ENCODE results near the gene DBX1.

Gene DBX1

DNA sequence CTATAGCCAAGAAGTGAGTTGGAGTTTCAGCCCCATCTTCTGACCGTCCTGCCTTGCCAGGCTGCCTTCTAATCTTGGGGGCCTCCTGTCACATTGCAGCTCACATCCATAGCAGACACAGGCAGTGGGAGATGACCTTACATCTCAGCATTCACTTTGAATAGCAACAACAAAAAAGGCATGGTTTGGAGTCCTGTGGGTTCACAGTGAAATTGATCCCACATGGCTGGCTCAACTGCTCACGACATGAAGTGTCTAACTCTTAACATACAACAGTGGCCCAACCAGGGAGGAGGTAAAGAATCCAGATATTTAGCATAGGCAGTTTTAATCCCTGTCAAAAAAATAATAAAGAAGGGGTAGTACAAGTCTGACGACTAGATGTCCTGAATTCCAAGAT lies 38.1 kb downstream of the DBX1 start:
- DNase-seq = no peak
- peaks cover 5% of the 10 kb centered on the region for H3K27me3 Mint-ChIP-seq (ENCODE audit: low read depth, poor library complexity)
- H3K27ac Mint-ChIP-seq = no peak overlapping the region
- TF ChIP-seq, protein P1, sequence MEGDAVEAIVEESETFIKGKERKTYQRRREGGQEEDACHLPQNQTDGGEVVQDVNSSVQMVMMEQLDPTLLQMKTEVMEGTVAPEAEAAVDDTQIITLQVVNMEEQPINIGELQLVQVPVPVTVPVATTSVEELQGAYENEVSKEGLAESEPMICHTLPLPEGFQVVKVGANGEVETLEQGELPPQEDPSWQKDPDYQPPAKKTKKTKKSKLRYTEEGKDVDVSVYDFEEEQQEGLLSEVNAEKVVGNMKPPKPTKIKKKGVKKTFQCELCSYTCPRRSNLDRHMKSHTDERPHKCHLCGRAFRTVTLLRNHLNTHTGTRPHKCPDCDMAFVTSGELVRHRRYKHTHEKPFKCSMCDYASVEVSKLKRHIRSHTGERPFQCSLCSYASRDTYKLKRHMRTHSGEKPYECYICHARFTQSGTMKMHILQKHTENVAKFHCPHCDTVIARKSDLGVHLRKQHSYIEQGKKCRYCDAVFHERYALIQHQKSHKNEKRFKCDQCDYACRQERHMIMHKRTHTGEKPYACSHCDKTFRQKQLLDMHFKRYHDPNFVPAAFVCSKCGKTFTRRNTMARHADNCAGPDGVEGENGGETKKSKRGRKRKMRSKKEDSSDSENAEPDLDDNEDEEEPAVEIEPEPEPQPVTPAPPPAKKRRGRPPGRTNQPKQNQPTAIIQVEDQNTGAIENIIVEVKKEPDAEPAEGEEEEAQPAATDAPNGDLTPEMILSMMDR (IDR thresholded peaks at IDR 0.05) = no peak
- H3K36me3 Mint-ChIP-seq (ENCODE audit: low read depth) = peaks cover 35% of the 10 kb centered on the region
- H3K4me1 Mint-ChIP-seq = no peaks in the 10 kb centered on the region
- no peak overlapping the region for H3K4me3 Mint-ChIP-seq
- H3K9me3 Mint-ChIP-seq = no peaks in the 10 kb centered on the region

DNA sequence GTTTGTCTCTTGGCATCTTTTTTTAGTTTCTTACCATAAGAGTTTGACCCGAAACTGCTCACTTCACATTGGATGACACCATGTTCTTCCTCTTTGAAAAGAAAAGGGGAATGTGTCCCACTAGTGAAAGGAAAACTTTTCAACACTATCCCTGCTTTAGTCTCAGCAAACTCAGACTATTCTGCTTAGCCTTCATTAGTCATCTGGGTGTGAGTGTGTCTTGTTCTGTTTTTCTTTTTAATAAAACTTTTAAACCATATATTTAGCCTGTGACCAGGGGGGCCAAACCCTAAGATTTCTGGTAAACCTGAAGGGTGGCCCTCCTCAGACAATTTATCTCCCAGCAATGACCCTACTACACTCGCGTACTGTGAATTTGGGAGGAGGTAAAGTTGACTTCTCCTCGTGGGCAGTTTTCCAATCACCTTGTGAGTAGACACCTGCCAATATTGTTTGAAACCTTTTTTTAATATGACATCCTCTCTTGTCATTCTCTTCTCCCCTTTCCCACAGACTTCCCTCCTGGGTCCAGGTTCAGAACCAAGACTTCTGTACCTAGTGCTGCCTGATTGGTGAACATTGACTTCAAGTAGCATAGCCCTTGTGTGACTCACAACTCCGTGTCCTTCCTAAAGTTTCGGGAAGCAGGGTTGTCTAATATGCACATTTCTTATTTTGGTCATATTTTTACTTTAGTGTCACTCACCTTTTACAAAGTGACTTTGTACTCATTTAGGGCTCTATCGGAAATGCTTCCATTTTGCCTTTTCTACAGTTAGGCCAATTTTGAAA lies 39.9 kb downstream of the DBX1 start:
- DNase-seq = no peak
- Mint-ChIP-seq H3K36me3 (ENCODE audit: low read depth) (peaks cover 38% of the 10 kb centered on the region), H3K9me3 (no peaks in the 10 kb centered on the region), H3K4me3 (no peak overlapping the region), H3K27me3 (ENCODE audit: low read depth, poor library complexity) (peaks cover 2% of the 10 kb centered on the region), H3K27ac (no peak overlapping the region), H3K4me1 (no peaks in the 10 kb centered on the region)
- TF ChIP-seq, protein P1 (IDR thresholded peaks at IDR 0.05) = no peak

GRCh38 chr11:20119315-20119714 lies 41.0 kb downstream of the DBX1 start:
- H3K4me1 Mint-ChIP-seq = no peaks in the 10 kb centered on the region
- TF ChIP-seq, protein P1 (IDR thresholded peaks at IDR 0.05) = no peak
- no peak for DNase-seq
- no peak overlapping the region for H3K4me3 Mint-ChIP-seq
- peak overlapping the region; percentile 49 for H3K27ac Mint-ChIP-seq
- peaks cover 2% of the 10 kb centered on the region for H3K27me3 Mint-ChIP-seq (ENCODE audit: low read depth, poor library complexity)
- H3K9me3 Mint-ChIP-seq = no peaks in the 10 kb centered on the region
- peaks cover 48% of the 10 kb centered on the region for H3K36me3 Mint-ChIP-seq (ENCODE audit: low read depth)

DNA sequence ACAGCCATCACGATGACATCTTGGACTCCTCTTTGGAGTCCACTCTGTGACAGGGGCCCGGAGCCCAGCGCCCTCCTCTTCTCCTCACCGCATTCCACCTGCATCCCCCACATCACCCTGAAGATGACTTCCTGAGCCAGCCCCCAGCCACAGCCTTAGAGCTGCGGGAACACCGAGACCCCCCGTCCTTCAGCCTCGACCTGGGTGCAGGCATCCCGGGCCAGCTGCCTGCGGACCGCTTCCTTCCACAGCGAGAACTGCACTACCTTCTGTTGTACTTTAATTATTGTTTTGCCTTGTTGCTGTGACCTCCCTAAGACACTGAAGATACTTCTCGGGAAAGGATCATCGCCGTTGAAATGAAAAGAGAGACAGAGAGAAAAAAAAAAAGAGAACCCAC lies 42.1 kb downstream of the DBX1 start:
- Mint-ChIP-seq H3K9me3 (no peaks in the 10 kb centered on the region), H3K4me3 (no peak overlapping the region), H3K4me1 (no peaks in the 10 kb centered on the region), H3K27ac (no peak overlapping the region), H3K36me3 (ENCODE audit: low read depth) (peaks cover 54% of the 10 kb centered on the region), H3K27me3 (ENCODE audit: low read depth, poor library complexity) (no peaks in the 10 kb centered on the region)
- no peak for DNase-seq
- TF ChIP-seq, protein P1 (IDR thresholded peaks at IDR 0.05) = no peak

GRCh38 chr11:20117291-20117690 lies 43.0 kb downstream of the DBX1 start:
- H3K4me1 Mint-ChIP-seq = peaks cover 2% of the 10 kb centered on the region
- H3K9me3 Mint-ChIP-seq = no peaks in the 10 kb centered on the region
- TF ChIP-seq, protein P1 (IDR thresholded peaks at IDR 0.05) = no peak
- no peak overlapping the region for H3K4me3 Mint-ChIP-seq
- DNase-seq = no peak
- no peaks in the 10 kb centered on the region for H3K27me3 Mint-ChIP-seq (ENCODE audit: low read depth, poor library complexity)
- H3K27ac Mint-ChIP-seq = peak overlapping the region; percentile 53
- H3K36me3 Mint-ChIP-seq (ENCODE audit: low read depth) = peaks cover 57% of the 10 kb centered on the region

GRCh38 chr11:20116825-20117224 lies 43.5 kb downstream of the DBX1 start:
- H3K27ac Mint-ChIP-seq = peak overlapping the region; percentile 53
- DNase-seq = no peak
- TF ChIP-seq, protein P1 (IDR thresholded peaks at IDR 0.05) = no peak
- H3K4me3 Mint-ChIP-seq = no peak overlapping the region
- peaks cover 7% of the 10 kb centered on the region for H3K4me1 Mint-ChIP-seq
- H3K27me3 Mint-ChIP-seq (ENCODE audit: low read depth, poor library complexity) = no peaks in the 10 kb centered on the region
- H3K36me3 Mint-ChIP-seq (ENCODE audit: low read depth) = peaks cover 61% of the 10 kb centered on the region
- no peaks in the 10 kb centered on the region for H3K9me3 Mint-ChIP-seq
